Esophagus squamous epithelium (tissue), 4 donors: ENCODE measurements around the gene SESN3.
"Not testable (repeated sequence)": the region's sequence is repeated elsewhere in the genome, so short reads cannot be mapped to it uniquely, and the experiment has no call there.

ENCODE experiments used
- CTCF ChIP-seq, 6 experiments: fragments of 450-650 bp in 4 of 6; fragments of 200-600 bp in 2 of 6; sonication (generic) in 2 of 6; IDR thresholded peaks; one replicate each; pipeline ENCODE4 v1.5.1; 2016 to 2019; ENCODE audit warnings: antibody characterized with exemption in 6 of 6, mild to moderate bottlenecking in 4 of 6, moderate library complexity in 4 of 6
- POLR2A ChIP-seq, 4 donors: fragments of 450-650 bp; IDR thresholded peaks; one replicate each; pipeline ENCODE4 v1.6.1; 2017; ENCODE audit warnings: antibody characterized with exemption in 4 of 4, mild to moderate bottlenecking in 4 of 4, moderate library complexity in 3 of 4

GRCh38 chr11:95251896-95252295 lies 20.9 kb upstream of the SESN3 start:
- not testable (repeated sequence) for TF ChIP-seq CTCF, POLR2A (IDR thresholded peaks at IDR 0.05)
